KBM-7 (cell line): ENCODE measurements around the gene DMGDH.
"Not testable (repeated sequence)": the region's sequence is repeated elsewhere in the genome, so short reads cannot be mapped to it uniquely, and the experiment has no call there.

Source experiments
- DNase-seq: peaks from one replicate; pipeline ENCODE4 v3.0.0-alpha.2; 2015
- in situ Hi-C: fragments of 300-500 bp; cut with MboI; formaldehyde crosslinking; loops from 2 replicates; pipeline ENCODE4 v1.14.3; 2020; ENCODE audit warnings: low sequenced_read_pairs, low pct_unique_long_range_greater_than_20kb, mixed read lengths

Gene DMGDH

DNA sequence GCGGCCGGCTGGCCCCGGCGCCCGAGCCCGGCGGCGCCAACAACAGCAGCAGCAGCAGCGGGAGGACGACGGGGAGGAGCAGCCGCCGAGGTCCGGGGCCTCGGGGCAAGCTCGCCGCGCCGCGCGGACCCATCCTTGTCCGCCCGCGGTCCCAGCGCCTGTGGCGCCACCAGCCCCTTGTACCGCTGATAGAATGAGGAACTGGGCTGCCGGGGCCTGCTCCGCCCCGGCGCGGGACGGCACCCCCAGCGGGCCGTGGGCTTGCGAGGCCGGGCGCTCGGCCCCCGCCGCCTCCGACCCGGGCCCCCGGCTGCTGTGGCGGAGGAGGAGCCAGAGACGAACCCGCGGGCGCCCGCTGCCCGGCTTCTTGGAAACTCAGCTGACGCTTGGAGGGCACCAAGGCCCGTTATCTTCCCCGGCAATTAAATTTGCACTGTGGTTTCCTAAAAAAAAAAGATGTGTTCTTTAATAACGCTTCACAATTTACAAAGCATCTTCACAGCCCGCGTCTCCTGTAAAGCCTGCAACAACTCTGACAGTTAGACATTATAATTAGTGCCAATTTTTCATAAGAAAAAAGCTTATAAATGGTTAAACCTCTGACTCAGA, 84.3 kb downstream of the DMGDH start, which contains the start of gene ARSB:
Gene ARSB (minus strand): TSS at position 195 of the 609 bp plus-strand sequence. CDS start 62 bp downstream, at position 133.
- in situ Hi-C loops: no loop called here
- peak; percentile 80 for DNase-seq

DNA sequence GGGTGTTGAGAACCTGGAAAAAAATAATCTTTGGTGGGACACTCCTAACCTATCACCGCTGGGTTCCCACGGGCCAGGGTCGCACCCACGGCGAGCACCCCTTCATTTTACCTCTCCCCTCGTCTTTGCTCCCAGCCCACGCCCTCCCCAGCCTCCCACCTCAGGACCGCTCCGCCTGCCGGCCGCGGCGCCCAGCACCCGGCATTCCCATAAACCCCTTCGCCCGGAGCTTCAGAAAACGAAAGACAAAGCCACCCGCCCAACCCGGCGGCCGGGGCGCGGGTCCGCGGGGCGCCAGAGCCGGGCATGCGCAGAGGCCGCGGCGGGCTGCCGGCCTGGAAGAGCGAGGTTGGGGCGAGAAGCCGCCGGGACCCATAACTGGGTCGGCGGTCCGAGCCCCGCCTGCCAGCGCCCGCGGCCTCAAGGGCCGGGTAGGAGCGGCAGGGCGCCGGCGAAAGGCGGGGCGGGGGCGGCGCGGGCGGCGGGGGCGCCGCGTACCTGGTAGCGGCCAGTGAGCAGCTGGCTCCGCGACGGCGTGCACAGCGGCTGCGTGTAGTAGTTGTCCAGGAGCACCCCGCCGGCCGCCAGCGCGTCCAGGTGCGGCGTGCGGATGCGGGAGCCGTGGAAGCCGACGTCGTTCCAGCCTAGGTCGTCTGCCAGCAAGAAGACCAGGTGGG, 84.9 kb downstream of the DMGDH start:
- peak; percentile 89 for DNase-seq
- in situ Hi-C loops: no loop called here

- in situ Hi-C loops: no loop called here
- DNase-seq: no peak
These were observed 85.7 kb downstream of the DMGDH start for GRCh38 chr5:78983601-78984438.

DNA sequence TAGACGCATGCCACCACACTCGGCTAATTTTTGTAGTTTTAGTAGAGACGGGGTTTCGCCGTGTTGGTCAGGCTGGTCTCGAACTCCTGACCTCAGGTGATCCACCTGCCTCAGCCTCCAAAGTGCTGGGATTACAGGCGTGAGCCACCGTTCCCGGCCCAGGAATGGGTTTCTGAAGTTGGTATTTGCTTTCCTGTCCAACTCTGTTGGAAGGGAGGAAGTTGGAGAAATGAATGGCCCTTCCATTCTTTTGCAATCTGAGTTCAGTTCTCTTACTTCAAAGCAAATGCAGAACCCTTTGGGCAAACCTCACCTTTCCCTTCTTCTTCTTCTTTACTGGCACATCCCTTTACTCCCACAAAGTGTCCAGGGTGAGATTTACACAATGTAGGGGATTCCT, 86.3 kb downstream of the DMGDH start:
- DNase-seq, in situ Hi-C loops: not testable (repeated sequence)

GRCh38 chr5:78979909-78980308, 89.6 kb downstream of the DMGDH start:
- in situ Hi-C loops: no loop called here
- DNase-seq: no peak

- DNase-seq: no peak
- in situ Hi-C loops: no loop called here
These were observed 90.2 kb downstream of the DMGDH start for GRCh38 chr5:78979117-78979742.

DNA sequence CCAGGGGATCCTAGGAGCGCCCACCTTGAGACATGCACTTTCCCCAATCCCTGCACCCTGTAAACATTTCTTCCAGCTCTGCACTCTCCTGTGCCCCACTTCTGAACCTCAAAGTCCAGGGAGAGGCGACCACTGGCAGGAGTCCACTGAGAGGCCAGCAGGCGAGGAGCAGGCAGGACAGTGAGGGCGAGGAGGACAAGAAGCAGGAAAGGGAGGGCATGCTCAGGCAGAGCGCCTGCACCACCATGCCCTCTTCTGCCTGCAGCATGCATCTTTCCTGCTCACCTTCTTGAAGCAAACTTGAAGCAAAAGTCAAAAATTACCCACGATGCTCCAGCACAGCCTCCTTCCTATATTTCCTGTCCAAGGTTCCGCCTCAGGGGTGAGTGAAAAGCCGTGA, 94.4 kb downstream of the DMGDH start:
- in situ Hi-C loops: no loop called here
- DNase-seq: no peak

DNA sequence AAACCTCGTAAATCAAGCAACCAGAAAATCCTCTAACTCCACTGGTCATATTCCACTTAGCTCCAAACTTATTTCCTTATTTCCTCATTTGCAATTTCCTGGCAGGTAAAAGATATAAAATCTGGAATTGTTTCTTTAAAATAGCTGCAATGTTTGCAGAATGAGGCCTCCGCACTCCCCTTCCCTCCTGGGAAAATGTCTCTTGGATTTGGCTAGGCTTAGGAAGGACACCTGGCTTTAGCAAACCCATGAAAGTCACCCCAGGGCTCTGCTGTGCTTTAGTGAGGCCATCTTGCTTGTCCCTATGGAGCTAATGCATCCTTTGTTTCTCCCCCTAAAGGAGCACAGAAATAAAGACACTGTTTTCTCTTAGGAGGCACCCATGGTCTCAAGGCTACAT, 94.9 kb downstream of the DMGDH start:
- in situ Hi-C loops: no loop called here
- DNase-seq: no peak

DNA sequence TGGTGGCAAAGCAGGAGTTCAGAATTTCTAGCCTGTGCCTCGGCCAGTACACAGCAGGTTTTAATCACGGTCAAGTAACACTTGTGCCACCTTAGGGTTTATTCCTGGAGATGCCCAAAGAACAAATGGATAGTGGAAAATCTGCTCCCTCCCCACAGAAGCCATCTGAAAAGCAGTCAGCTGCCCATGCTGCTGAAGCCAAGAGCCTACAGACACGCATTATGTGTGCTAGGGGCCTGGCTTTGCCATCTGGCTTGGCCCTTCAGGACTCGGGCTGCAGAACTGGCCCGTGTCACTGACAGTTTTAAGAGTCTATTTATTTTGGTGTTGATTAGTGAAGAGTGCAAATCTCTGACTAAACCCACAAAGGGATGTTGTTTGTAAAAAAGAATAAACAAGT, 95.5 kb downstream of the DMGDH start:
- in situ Hi-C loops: no loop called here
- no peak for DNase-seq

DNA sequence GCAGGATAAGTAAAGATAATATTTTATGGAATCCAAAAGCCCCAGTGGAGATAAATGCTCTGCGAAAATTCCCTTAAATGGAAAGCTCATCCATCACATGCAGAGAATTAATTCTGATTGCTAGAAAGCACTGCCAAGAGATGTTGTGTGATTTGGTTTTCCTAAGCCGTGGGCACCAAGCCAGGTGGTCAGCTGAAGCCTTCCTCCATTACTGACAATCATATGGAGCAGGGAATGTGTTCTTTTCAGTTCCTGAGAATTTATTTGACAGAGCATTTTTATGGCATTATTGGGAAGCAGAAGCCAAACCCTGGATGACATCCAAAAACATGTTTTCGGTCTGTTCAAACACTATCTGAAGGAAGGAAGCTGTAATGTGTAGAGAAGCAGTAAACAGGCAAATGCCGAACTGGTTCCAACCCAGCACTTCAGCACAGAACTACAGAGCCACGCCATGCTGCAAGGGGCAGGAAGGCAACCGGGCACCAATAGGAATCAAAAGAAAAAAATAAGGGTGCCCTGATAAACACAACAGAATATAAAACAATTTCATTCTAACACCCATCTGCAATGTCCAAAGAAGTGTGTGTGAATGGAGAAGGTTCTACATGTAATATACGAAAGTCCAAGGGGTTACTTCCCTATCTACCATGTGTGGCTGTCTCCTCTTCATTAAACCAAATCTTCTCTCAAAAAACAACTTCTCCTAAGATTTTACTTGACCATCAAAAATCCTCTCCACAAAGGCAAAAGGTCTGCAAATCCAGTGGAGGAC, 96.6 kb downstream of the DMGDH start:
- no peak for DNase-seq
- in situ Hi-C loops: no loop called here

DNA sequence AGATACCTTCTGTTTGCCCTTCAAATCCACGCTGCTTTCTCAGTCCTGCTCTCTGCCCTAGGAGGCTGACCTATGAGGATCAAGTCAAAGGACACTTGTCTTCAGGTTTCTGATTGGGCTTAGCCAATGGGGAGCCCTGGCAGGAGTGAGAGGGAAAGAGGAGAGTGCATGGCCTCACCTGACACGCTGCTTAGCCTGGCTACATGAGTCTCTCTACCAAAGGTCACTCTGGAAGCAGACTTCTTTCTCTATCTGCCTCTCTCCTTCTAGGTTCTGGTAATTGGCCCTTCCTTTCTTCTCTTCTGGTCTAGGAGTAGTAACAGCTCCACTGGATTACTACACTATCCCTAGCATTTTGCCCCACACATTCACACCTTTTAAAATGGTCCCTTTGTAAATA, 97.5 kb downstream of the DMGDH start:
- in situ Hi-C loops: no loop called here
- no peak for DNase-seq

DNA sequence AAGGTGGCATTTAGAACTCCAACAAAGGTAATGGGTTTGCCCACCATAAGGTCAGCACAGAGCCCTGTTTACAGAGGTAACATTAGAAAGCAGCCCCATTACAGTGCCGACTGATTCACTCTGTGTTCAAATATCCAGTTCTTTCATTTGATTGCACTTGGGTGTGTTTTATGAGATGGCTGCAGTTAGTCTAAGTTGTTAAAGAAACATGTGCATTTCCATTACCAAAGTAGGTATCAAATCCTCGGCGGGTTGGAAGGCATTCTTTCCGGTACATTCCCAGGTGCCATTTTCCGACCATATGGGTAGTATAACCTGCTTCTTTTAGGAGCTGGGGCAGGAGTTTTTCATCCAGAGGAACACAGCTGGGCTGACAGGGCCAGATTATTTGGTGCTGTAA, 100.7 kb downstream of the DMGDH start:
- DNase-seq: no peak
- in situ Hi-C loops: no loop called here

GRCh38 chr5:78964889-78965288, 104.6 kb downstream of the DMGDH start:
- peak; percentile 66 for DNase-seq
- in situ Hi-C loops: no loop called here

- no peak for DNase-seq
- in situ Hi-C loops: no loop called here
These were observed 107.7 kb downstream of the DMGDH start for GRCh38 chr5:78961743-78962142.

DNA sequence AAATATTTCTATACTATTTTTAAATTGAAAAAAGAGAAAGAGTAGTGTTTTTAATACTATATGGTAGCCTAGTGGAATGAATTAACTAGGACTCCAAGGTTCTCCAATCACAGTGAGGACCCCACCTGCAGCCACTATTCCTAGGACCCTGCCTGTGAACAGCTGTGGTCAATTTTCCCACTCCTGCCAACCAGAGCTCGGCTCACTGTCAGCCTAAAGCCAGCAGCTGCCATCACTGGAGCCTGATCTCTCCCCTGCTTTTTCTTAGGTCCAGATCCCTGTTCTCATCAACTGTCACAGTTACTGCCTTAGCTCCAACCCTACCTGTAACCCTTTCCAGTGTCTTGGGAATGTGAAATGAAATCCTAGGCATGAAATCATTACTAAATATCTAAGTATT, 109.7 kb downstream of the DMGDH start:
- in situ Hi-C loops: no loop called here
- DNase-seq: no peak

DNA sequence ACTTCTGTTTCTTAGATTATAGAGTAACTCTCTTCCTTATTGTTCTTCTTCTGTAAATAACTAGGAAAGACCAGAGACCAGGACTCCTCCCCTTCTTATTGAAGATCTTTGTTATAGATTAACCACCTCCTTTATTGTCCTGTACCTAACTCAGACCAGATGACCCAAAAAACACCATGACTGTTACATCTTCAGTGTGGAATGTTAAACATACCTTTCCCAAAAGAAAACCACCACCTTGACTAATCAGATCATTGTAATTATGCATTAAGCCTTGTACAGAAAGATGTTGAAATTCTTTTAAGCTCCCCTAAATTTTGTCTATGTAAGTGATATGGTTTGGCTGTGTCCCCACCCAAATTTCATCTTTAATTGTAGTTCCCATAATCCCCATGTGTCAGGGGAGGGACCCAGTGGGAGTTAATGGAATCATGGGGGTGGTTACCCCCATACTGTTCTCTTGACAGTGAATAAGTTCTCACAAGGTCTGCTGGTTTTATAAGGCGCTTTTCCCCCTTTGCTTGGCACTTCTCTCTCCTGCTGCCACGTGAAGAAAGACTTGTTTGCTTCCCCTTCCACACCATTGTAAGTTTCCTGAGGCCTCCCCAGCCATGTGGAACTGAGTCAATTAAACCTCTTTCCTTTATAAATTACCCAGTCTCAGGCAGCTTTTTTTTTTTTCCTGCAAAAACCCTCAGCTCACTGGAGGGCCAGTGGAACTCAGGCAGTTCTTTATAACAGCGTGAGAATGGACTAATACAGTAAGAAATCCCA, 110.6 kb downstream of the DMGDH start:
- peak; percentile 64 for DNase-seq
- in situ Hi-C loops: no loop called here

GRCh38 chr5:78956901-78957300, 112.6 kb downstream of the DMGDH start:
- no peak for DNase-seq
- in situ Hi-C loops: no loop called here

- DNase-seq: no peak
- in situ Hi-C loops: no loop called here
These were observed 116.2 kb downstream of the DMGDH start for GRCh38 chr5:78953092-78953800.
